Measurements from ENCODE around the gene RNF157. TPM values are rescaled to one million over a fixed set of nuclear protein-coding genes. Genes with fewer than 3 reads are reported as not detected.

The RNF157 gene
- total RNA-seq, 1 experiment from 2014 or later, result 29.3 TPM

- H3K4me3 ChIP-seq (ENCODE audit: low read depth, low read length), result no peak overlapping the region
- no peaks in the 10 kb centered on the region for H3K36me3 ChIP-seq (ENCODE audit: control insufficient read depth, insufficient read depth, low read length)
- TF ChIP-seq, protein P1, sequence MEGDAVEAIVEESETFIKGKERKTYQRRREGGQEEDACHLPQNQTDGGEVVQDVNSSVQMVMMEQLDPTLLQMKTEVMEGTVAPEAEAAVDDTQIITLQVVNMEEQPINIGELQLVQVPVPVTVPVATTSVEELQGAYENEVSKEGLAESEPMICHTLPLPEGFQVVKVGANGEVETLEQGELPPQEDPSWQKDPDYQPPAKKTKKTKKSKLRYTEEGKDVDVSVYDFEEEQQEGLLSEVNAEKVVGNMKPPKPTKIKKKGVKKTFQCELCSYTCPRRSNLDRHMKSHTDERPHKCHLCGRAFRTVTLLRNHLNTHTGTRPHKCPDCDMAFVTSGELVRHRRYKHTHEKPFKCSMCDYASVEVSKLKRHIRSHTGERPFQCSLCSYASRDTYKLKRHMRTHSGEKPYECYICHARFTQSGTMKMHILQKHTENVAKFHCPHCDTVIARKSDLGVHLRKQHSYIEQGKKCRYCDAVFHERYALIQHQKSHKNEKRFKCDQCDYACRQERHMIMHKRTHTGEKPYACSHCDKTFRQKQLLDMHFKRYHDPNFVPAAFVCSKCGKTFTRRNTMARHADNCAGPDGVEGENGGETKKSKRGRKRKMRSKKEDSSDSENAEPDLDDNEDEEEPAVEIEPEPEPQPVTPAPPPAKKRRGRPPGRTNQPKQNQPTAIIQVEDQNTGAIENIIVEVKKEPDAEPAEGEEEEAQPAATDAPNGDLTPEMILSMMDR (IDR thresholded peaks at IDR 0.05; ENCODE audit: insufficient read depth in 1 of 2, low read depth in 1 of 2, low read length in 1 of 2, severe bottlenecking in 1 of 2, unreplicated experiment in 1 of 2), result peak; percentile 56 to 79
- Mint-ChIP-seq H3K27ac (ENCODE audit: unreplicated experiment) (peak overlapping the region; percentile 85), H3K36me3 (ENCODE audit: insufficient read depth, unreplicated experiment) (peaks cover 6% of the 10 kb centered on the region), H3K4me1 (ENCODE audit: low read depth, unreplicated experiment) (peaks cover 61% of the 10 kb centered on the region), H3K4me3 (ENCODE audit: unreplicated experiment) (peak overlapping the region; percentile 52), H3K9me3 (ENCODE audit: unreplicated experiment) (no peaks in the 10 kb centered on the region), H3K27me3 (ENCODE audit: insufficient read depth, unreplicated experiment) (no peaks in the 10 kb centered on the region)
- POLR2A ChIA-PET, result interaction anchor here (0.6 to 2.5 kb wide), 7 partner anchors 10 to 353 kb away, joined by 3 to 31 read pairs (median 6); partner anchors contain the start of genes EXOC7 and FOXJ1
- intact Hi-C loops (cut with micrococcal nuclease; ENCODE audit: unreplicated experiment), result loop anchor here (1.0 to 2.0 kb wide), 3 partner anchors 9 to 26 kb away; partner anchors contain the start of gene FOXJ1
- CTCF ChIA-PET, result interaction anchor here (0.5 to 2.4 kb wide), 30 partner anchors 11 to 255 kb away, joined by 3 to 57 read pairs (median 6); partner anchors contain the start of genes EXOC7 and FOXJ1
- DNase-seq, result peak; percentile 99 to 100
- H3K9me3 ChIP-seq, result no peaks in the 10 kb centered on the region
- no peaks in the 10 kb centered on the region for H3K27me3 ChIP-seq (replicated peaks; ENCODE audit: control insufficient read depth, insufficient read depth, low read length)
- peaks cover 77% of the 10 kb centered on the region for H3K4me1 ChIP-seq
- TSS peak; percentile 89 for BruUV-seq (replicated peaks)
These were observed 107.5 kb downstream of the RNF157 start for GRCh38 chr17:76132574-76133338.

- Histone ChIP-seq H3K4me1 (peaks cover 68% of the 10 kb centered on the region), H3K9me3 (no peaks in the 10 kb centered on the region), H3K27me3 (replicated peaks; ENCODE audit: control insufficient read depth, insufficient read depth, low read length) (no peaks in the 10 kb centered on the region), H3K4me3 (ENCODE audit: low read depth, low read length) (peak overlapping the region; percentile 21), H3K36me3 (ENCODE audit: control insufficient read depth, insufficient read depth, low read length) (no peaks in the 10 kb centered on the region)
- Mint-ChIP-seq H3K9me3 (ENCODE audit: unreplicated experiment) (no peaks in the 10 kb centered on the region), H3K4me1 (ENCODE audit: low read depth, unreplicated experiment) (peaks cover 64% of the 10 kb centered on the region), H3K4me3 (ENCODE audit: unreplicated experiment) (peak overlapping the region; percentile 52), H3K27me3 (ENCODE audit: insufficient read depth, unreplicated experiment) (no peaks in the 10 kb centered on the region), H3K27ac (ENCODE audit: unreplicated experiment) (peak overlapping the region; percentile 85), H3K36me3 (ENCODE audit: insufficient read depth, unreplicated experiment) (peaks cover 6% of the 10 kb centered on the region)
- BruUV-seq (replicated peaks), result TSS peak; percentile 52
- intact Hi-C loops (cut with micrococcal nuclease; ENCODE audit: unreplicated experiment), result loop anchor here (1.0 to 2.0 kb wide), 3 partner anchors 9 to 25 kb away; partner anchors contain the start of gene FOXJ1
- POLR2A ChIA-PET, result interaction anchor here (0.6 to 2.5 kb wide), 6 partner anchors 11 to 352 kb away, joined by 3 to 31 read pairs (median 6); partner anchors contain the start of genes EXOC7 and FOXJ1
- DNase-seq, result peak in 1 of 2 experiments; percentile 40
- TF ChIP-seq, protein P1 (IDR thresholded peaks at IDR 0.05; ENCODE audit: insufficient read depth in 1 of 2, low read depth in 1 of 2, low read length in 1 of 2, severe bottlenecking in 1 of 2, unreplicated experiment in 1 of 2), result no peak
- CTCF ChIA-PET, result interaction anchor here (0.7 to 2.4 kb wide), 16 partner anchors 10 to 254 kb away, joined by 3 to 57 read pairs (median 8); partner anchors contain the start of genes EXOC7 and FOXJ1
These were observed 108.4 kb downstream of the RNF157 start for GRCh38 chr17:76131692-76132573.

Data from Caco-2 (cell line).